ENCODE measurements around the gene CCDC68. TPM values are rescaled to one million over a fixed set of nuclear protein-coding genes. Genes with fewer than 3 reads are reported as not detected.

CCDC68 gene
- not detected for polyA plus RNA-seq (2012; ENCODE audit: insufficient read length, low read depth)

- TF ChIP-seq TAF1 (IDR thresholded peaks at IDR 0.05; ENCODE audit: borderline replicate concordance, insufficient read depth, low read length) (no peak), FOXP2 (optimal IDR thresholded peaks at IDR 0.05; ENCODE audit: borderline replicate concordance, extremely low read depth, extremely low read length, insufficient read depth) (no peak), REST (IDR thresholded peaks at IDR 0.05; ENCODE audit: insufficient read depth in 1 of 2, low read depth in 2 of 2, low read length in 2 of 2) (no peak), SIN3A (IDR thresholded peaks at IDR 0.05; ENCODE audit: borderline replicate concordance, insufficient read depth, low read length) (no peak), POLR2AphosphoS5 (IDR thresholded peaks at IDR 0.05; ENCODE audit: low read depth, low read length) (no peak)
These were observed at the start of gene CCDC68 for GRCh38 chr18:54958704-54959625. Gene CCDC68 (minus strand): TSS chr18:54959461. CDS start chr18:54942791, 16,670 bp downstream.

- no peak for TF ChIP-seq TAF1 (IDR thresholded peaks at IDR 0.05; ENCODE audit: borderline replicate concordance, insufficient read depth, low read length)
- TF ChIP-seq SIN3A (IDR thresholded peaks at IDR 0.05; ENCODE audit: borderline replicate concordance, insufficient read depth, low read length): no peak
- no peak for TF ChIP-seq REST (IDR thresholded peaks at IDR 0.05; ENCODE audit: insufficient read depth in 1 of 2, low read depth in 2 of 2, low read length in 2 of 2)
- TF ChIP-seq POLR2AphosphoS5 (IDR thresholded peaks at IDR 0.05; ENCODE audit: low read depth, low read length): no peak
- no peak for TF ChIP-seq FOXP2 (optimal IDR thresholded peaks at IDR 0.05; ENCODE audit: borderline replicate concordance, extremely low read depth, extremely low read length, insufficient read depth)
These were observed 48.3 kb upstream of the CCDC68 start for GRCh38 chr18:55007602-55008001.

- no peak for TF ChIP-seq REST (IDR thresholded peaks at IDR 0.05; ENCODE audit: insufficient read depth in 1 of 2, low read depth in 2 of 2, low read length in 2 of 2)
- no peak for TF ChIP-seq FOXP2 (optimal IDR thresholded peaks at IDR 0.05; ENCODE audit: borderline replicate concordance, extremely low read depth, extremely low read length, insufficient read depth)
- no peak for TF ChIP-seq POLR2AphosphoS5 (IDR thresholded peaks at IDR 0.05; ENCODE audit: low read depth, low read length)
These were observed 44.4 kb upstream of the CCDC68 start for GRCh38 chr18:55003695-55004094.

GRCh38 chr18:55002261-55002660, 43.0 kb upstream of the CCDC68 start:
- no peak for TF ChIP-seq SIN3A (IDR thresholded peaks at IDR 0.05; ENCODE audit: borderline replicate concordance, insufficient read depth, low read length)
- TF ChIP-seq POLR2AphosphoS5 (IDR thresholded peaks at IDR 0.05; ENCODE audit: low read depth, low read length): no peak
- no peak for TF ChIP-seq TAF1 (IDR thresholded peaks at IDR 0.05; ENCODE audit: borderline replicate concordance, insufficient read depth, low read length)

- TF ChIP-seq FOXP2 (optimal IDR thresholded peaks at IDR 0.05; ENCODE audit: borderline replicate concordance, extremely low read depth, extremely low read length, insufficient read depth) (no peak), POLR2AphosphoS5 (IDR thresholded peaks at IDR 0.05; ENCODE audit: low read depth, low read length) (no peak)
These were observed 42.2 kb upstream of the CCDC68 start for GRCh38 chr18:55001394-55002024.

GRCh38 chr18:55000529-55000928, 41.3 kb upstream of the CCDC68 start:
- TF ChIP-seq FOXP2 (optimal IDR thresholded peaks at IDR 0.05; ENCODE audit: borderline replicate concordance, extremely low read depth, extremely low read length, insufficient read depth) (no peak), SIN3A (IDR thresholded peaks at IDR 0.05; ENCODE audit: borderline replicate concordance, insufficient read depth, low read length) (no peak), TAF1 (IDR thresholded peaks at IDR 0.05; ENCODE audit: borderline replicate concordance, insufficient read depth, low read length) (no peak), REST (IDR thresholded peaks at IDR 0.05; ENCODE audit: insufficient read depth in 1 of 2, low read depth in 2 of 2, low read length in 2 of 2) (no peak), POLR2AphosphoS5 (IDR thresholded peaks at IDR 0.05; ENCODE audit: low read depth, low read length) (no peak)

Measured in PFSK-1 (cell line).